Glutamatergic neuron (in vitro differentiated cells): ENCODE results near the gene RBM33. TPM values are rescaled to one million over a fixed set of nuclear protein-coding genes. Genes with fewer than 3 reads are reported as not detected.
"Not testable (repeated sequence)": the region's sequence is repeated elsewhere in the genome, so short reads cannot be mapped to it uniquely, and the experiment has no call there.

Source experiments
- DNase-seq: peaks from one replicate; pipeline ENCODE4 v3.0.0; 2022
- H3K27ac Mint-ChIP-seq: one replicate; pipeline ENCODE4 v1.8.0; 2020; ENCODE audit warnings: mild to moderate bottlenecking, mixed read lengths, inconsistent platforms; ENCODE audit not compliant: unreplicated experiment
- H3K27me3 Mint-ChIP-seq: one replicate; pipeline ENCODE4 v1.8.0; 2020; ENCODE audit warnings: mild to moderate bottlenecking, moderate library complexity, mixed read lengths, inconsistent platforms; ENCODE audit not compliant: unreplicated experiment
- H3K36me3 Mint-ChIP-seq: one replicate; pipeline ENCODE4 v1.8.0; 2020; ENCODE audit warnings: mild to moderate bottlenecking, mixed read lengths, inconsistent platforms; ENCODE audit not compliant: unreplicated experiment
- H3K4me1 Mint-ChIP-seq: one replicate; pipeline ENCODE4 v1.8.0; 2020; ENCODE audit warnings: mild to moderate bottlenecking, low read depth, mixed read lengths, inconsistent platforms; ENCODE audit not compliant: unreplicated experiment
- H3K4me3 Mint-ChIP-seq: one replicate; pipeline ENCODE4 v1.8.0; 2020; ENCODE audit warnings: mild to moderate bottlenecking, mixed read lengths, inconsistent platforms; ENCODE audit not compliant: unreplicated experiment
- H3K9me3 Mint-ChIP-seq: one replicate; pipeline ENCODE4 v1.8.0; 2020; ENCODE audit warnings: mild to moderate bottlenecking, moderate library complexity, mixed read lengths, inconsistent platforms; ENCODE audit not compliant: unreplicated experiment
- total RNA-seq: library from RNA; stranded (reverse); fragmentation: NEBNext Ultra II Directional; extraction: Animal tissue kit (Norgen Biotek cat#: 25700); gene quantifications from one replicate; pipeline ENCODE4 v1.2.1, GENCODE V29; 2021; ENCODE audit not compliant: unreplicated experiment
- TF ChIP-seq, protein P1 (sequence below): fragments of 200-600 bp; sonication (generic); IDR thresholded peaks from one replicate; pipeline ENCODE4 v1.5.0; 2021; ENCODE audit not compliant: partially characterized antibody, unreplicated experiment

RBM33 gene
- total RNA-seq, 1 donor from 2014 or later = 67.5 TPM

DNA sequence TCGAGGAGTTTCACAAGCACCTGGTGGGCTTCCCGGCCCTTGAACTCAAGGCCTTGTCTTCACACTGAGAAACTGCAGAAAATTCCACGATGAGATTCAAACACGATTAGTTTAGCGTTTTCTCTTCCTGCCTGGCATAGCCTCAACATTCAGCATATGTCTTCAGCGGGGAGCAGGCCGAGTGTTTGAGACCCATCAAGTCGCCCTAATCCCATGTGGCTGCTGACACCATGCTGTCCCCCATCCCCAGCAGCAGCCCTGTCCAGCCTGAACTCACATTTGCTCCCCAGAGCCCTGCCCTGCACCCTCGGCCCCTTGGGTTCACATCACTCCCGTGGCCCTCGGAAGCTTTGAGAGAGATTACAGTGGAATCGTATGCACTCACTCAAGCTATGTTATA lies 35.3 kb upstream of the RBM33 start:
- Mint-ChIP-seq H3K27me3 (peaks cover 10% of the 10 kb centered on the region), H3K36me3 (peaks cover 19% of the 10 kb centered on the region), H3K4me3 (no peak overlapping the region), H3K9me3 (peaks cover 2% of the 10 kb centered on the region), H3K4me1 (peaks cover 2% of the 10 kb centered on the region), H3K27ac (no peak overlapping the region)
- DNase-seq = no peak
- TF ChIP-seq, protein P1, sequence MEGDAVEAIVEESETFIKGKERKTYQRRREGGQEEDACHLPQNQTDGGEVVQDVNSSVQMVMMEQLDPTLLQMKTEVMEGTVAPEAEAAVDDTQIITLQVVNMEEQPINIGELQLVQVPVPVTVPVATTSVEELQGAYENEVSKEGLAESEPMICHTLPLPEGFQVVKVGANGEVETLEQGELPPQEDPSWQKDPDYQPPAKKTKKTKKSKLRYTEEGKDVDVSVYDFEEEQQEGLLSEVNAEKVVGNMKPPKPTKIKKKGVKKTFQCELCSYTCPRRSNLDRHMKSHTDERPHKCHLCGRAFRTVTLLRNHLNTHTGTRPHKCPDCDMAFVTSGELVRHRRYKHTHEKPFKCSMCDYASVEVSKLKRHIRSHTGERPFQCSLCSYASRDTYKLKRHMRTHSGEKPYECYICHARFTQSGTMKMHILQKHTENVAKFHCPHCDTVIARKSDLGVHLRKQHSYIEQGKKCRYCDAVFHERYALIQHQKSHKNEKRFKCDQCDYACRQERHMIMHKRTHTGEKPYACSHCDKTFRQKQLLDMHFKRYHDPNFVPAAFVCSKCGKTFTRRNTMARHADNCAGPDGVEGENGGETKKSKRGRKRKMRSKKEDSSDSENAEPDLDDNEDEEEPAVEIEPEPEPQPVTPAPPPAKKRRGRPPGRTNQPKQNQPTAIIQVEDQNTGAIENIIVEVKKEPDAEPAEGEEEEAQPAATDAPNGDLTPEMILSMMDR = no peak

DNA sequence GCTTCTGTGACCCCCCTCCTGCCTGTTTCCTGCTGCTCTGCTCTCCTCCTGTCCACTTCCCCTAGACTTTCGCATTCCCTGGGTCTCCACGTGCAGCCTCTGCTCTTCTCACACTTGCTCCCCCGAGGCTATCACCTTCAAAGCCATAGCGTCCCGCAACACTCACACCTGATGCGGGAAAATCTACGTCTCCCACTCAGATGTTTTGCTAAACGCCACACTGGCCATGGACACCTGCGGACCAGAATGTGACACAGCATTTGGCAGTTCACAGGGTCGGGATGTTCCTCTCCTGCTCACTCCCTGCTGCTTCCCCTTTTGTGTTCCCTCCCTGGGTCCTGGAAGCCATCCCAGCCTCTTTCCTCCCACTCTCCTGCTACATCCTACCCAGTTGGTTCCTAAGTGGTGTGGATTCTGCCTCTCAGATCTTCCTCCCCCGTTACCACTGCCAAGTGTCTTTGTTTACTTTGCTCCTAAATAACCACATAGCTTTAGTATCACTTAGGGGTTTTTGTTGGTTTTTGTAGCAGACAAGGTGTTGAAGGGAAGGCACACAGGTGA lies 33.7 kb upstream of the RBM33 start:
- H3K9me3 Mint-ChIP-seq = peaks cover 7% of the 10 kb centered on the region
- H3K4me3 Mint-ChIP-seq = no peak overlapping the region
- TF ChIP-seq, protein P1 = no peak
- H3K27ac Mint-ChIP-seq = peak overlapping the region; percentile 25
- H3K27me3 Mint-ChIP-seq = peaks cover 10% of the 10 kb centered on the region
- no peak for DNase-seq
- peaks cover 15% of the 10 kb centered on the region for H3K36me3 Mint-ChIP-seq
- peaks cover 2% of the 10 kb centered on the region for H3K4me1 Mint-ChIP-seq

DNA sequence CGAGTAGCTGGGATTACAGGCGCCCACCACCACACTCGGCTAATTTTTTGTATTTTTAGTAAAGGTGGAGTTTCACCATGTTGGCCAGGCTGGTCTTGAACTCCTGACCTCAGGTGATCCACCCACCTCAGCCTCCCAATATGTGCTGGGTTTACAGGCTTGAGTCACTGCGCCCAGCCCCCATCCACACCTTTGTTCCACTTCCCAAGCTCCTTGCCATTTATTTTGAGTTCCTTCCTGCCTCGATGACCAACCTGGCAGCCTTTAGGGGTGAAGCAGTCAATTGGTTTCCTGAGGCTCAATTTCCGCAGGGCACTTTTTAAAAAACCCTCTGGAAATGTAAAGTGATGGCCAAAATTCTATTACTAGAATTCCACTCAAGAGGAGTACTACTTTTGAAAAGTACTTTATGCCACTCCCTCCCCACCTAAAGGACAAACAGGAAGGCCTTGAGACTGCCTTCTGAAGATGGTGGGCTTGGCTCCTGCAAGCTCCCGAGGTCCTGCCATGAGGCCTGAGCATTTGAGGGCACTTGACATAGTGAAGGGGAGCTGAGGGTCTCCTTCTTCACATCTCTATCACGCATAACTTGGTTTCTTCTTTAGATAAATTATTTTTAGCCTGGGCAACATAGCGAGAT lies 32.5 kb upstream of the RBM33 start:
- no peak for DNase-seq
- TF ChIP-seq, protein P1 = no peak
- Mint-ChIP-seq H3K36me3 (peaks cover 27% of the 10 kb centered on the region), H3K4me1 (peaks cover 2% of the 10 kb centered on the region), H3K27me3 (peaks cover 13% of the 10 kb centered on the region), H3K4me3 (no peak overlapping the region), H3K27ac (no peak overlapping the region), H3K9me3 (peaks cover 8% of the 10 kb centered on the region)

DNA sequence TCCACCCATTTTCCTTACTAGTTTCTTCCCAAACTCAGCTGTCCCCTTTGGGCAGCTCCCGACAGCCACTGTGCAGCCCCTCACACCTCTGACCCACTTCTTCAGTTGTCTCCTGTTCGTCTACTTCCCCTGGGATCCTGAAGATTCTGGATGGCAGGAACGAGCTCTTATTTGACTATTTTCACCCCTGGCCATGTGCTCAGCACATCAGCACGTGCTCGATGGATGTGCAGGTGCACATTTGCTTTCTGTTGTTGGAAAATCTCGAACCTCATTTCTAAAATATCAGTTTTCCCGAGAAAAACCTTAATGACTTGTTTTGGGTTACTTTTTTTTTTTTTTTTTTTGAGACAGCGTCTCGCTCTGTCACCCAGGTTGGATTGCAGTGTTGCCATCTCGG lies 31.8 kb upstream of the RBM33 start:
- peaks cover 8% of the 10 kb centered on the region for H3K9me3 Mint-ChIP-seq
- TF ChIP-seq, protein P1 = no peak
- peaks cover 28% of the 10 kb centered on the region for H3K36me3 Mint-ChIP-seq
- DNase-seq = no peak
- no peak overlapping the region for H3K27ac Mint-ChIP-seq
- peaks cover 2% of the 10 kb centered on the region for H3K4me1 Mint-ChIP-seq
- H3K4me3 Mint-ChIP-seq = no peak overlapping the region
- H3K27me3 Mint-ChIP-seq = peaks cover 15% of the 10 kb centered on the region

DNA sequence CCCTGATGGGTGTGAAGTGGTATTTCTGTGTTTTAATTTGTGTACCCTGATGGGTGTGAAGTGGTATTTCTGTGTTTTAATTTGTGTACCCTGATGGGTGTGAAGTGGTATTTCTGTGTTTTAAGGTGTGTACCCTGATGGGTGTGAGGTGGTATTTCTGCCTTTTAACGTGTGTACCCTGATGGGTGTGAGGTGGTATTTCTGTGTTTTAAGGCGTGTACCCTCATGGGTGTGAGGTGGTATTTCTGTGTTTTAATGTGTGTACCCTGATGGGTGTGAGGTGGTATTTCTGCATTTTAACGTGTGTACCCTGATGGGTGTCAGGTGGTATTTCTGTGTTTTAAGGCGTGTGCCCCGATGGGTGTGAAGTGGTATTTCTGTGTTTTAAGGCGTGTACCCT lies 29.4 kb upstream of the RBM33 start:
- peaks cover 23% of the 10 kb centered on the region for H3K36me3 Mint-ChIP-seq
- H3K4me1 Mint-ChIP-seq, DNase-seq, H3K4me3 Mint-ChIP-seq, H3K27ac Mint-ChIP-seq, H3K27me3 Mint-ChIP-seq, H3K9me3 Mint-ChIP-seq: not testable (repeated sequence)
